RWPE2 (cell line): Measurements from ENCODE around the gene LRRC2.

Source experiments
- ATAC-seq: fragments of 200-7000 bp; cut with Tn5 transposase; 3 replicates; pipeline ENCODE4 v1.9.1; 2021; ENCODE audit warnings: low read depth
- DNase-seq: peaks from one replicate; pipeline ENCODE4 v3.0.0-alpha.2; 2020; ENCODE audit warnings: low spot score
- H3K27ac ChIP-seq: fragments of 450-650 bp; 2 replicates; pipeline ENCODE4 v1.5.1; 2017; ENCODE audit warnings: mild to moderate bottlenecking; ENCODE audit not compliant: poor library complexity, severe bottlenecking
- H3K27me3 ChIP-seq: fragments of 250-450 bp; sonication (Bioruptor Pico); 2 replicates; pipeline ENCODE4 v1.5.1; 2021; ENCODE audit warnings: mild to moderate bottlenecking, moderate library complexity; ENCODE audit not compliant: insufficient read depth, poor library complexity, severe bottlenecking
- H3K36me3 ChIP-seq: fragments of 250-450 bp; sonication (Bioruptor Pico); 2 replicates; pipeline ENCODE4 v1.5.1; 2020; ENCODE audit warnings: low read depth, mild to moderate bottlenecking, moderate library complexity
- H3K4me1 ChIP-seq: fragments of 250-450 bp; sonication (Bioruptor Pico); 2 replicates; pipeline ENCODE4 v1.5.1; 2021; ENCODE audit warnings: mild to moderate bottlenecking, moderate library complexity; ENCODE audit not compliant: insufficient read depth, poor library complexity, severe bottlenecking
- H3K4me3 ChIP-seq: fragments of 250-450 bp; sonication (Bioruptor Pico); 2 replicates; pipeline ENCODE4 v1.5.1; 2021; ENCODE audit warnings: mild to moderate bottlenecking, moderate library complexity; ENCODE audit not compliant: severe bottlenecking
- H3K9me3 ChIP-seq: fragments of 250-450 bp; sonication (Bioruptor Pico); 2 replicates; pipeline ENCODE4 v1.5.1; 2021; ENCODE audit warnings: mild to moderate bottlenecking, moderate library complexity; ENCODE audit not compliant: severe bottlenecking
- CTCF ChIP-seq: fragments of 450-650 bp; IDR thresholded peaks from one replicate; pipeline ENCODE4 v1.5.1; 2017; ENCODE audit warnings: mild to moderate bottlenecking, moderate library complexity; ENCODE audit not compliant: poor library complexity, severe bottlenecking

LRRC2 gene

GRCh38 chr3:46480491-46481195 is 85.5 kb downstream of the LRRC2 start:
- no peak for TF ChIP-seq CTCF

GRCh38 chr3:46479696-46480095 is 86.4 kb downstream of the LRRC2 start:
- DNase-seq (peak; percentile 4), ATAC-seq (no peak)
- H3K36me3 ChIP-seq: no peaks in the 10 kb centered on the region
- no peaks in the 10 kb centered on the region for H3K9me3 ChIP-seq
- TF ChIP-seq CTCF: no peak
- H3K27ac ChIP-seq: no peak overlapping the region
- H3K27me3 ChIP-seq: no peaks in the 10 kb centered on the region
- H3K4me1 ChIP-seq: no peaks in the 10 kb centered on the region
- no peak overlapping the region for H3K4me3 ChIP-seq

More at GRCh38 chr3:46480491-46481195, 85.5 kb downstream of the LRRC2 start:
- no peaks in the 10 kb centered on the region for H3K27me3 ChIP-seq
- H3K4me3 ChIP-seq: no peak overlapping the region
- H3K4me1 ChIP-seq: no peaks in the 10 kb centered on the region
- no peaks in the 10 kb centered on the region for H3K9me3 ChIP-seq
- no peaks in the 10 kb centered on the region for H3K36me3 ChIP-seq
- no peak for ATAC-seq
- no peak overlapping the region for H3K27ac ChIP-seq
- DNase-seq: no peak

GRCh38 chr3:46479021-46479420 is 87.1 kb downstream of the LRRC2 start:
- no peaks in the 10 kb centered on the region for H3K36me3 ChIP-seq
- H3K27ac ChIP-seq: no peak overlapping the region
- H3K4me3 ChIP-seq: no peak overlapping the region
- no peaks in the 10 kb centered on the region for H3K27me3 ChIP-seq
- ATAC-seq (no peak), DNase-seq (peak; percentile 7)
- TF ChIP-seq CTCF: no peak
- no peaks in the 10 kb centered on the region for H3K4me1 ChIP-seq
- H3K9me3 ChIP-seq: no peaks in the 10 kb centered on the region

GRCh38 chr3:46478341-46478740 is 87.8 kb downstream of the LRRC2 start:
- Histone ChIP-seq H3K27me3 (no peaks in the 10 kb centered on the region), H3K4me1 (no peaks in the 10 kb centered on the region), H3K27ac (no peak overlapping the region), H3K9me3 (no peaks in the 10 kb centered on the region), H3K4me3 (no peak overlapping the region), H3K36me3 (no peaks in the 10 kb centered on the region)
- no peak for ATAC-seq
- DNase-seq: peak; percentile 23
- TF ChIP-seq CTCF: no peak

- no peak for DNase-seq
- no peak for TF ChIP-seq CTCF
- no peaks in the 10 kb centered on the region for H3K4me1 ChIP-seq
These were observed 88.3 kb downstream of the LRRC2 start for GRCh38 chr3:46477756-46478155.

More at GRCh38 chr3:46477756-46478155, 88.3 kb downstream of the LRRC2 start:
- ATAC-seq: no peak
- Histone ChIP-seq H3K4me3 (no peak overlapping the region), H3K9me3 (no peaks in the 10 kb centered on the region), H3K27ac (no peak overlapping the region), H3K36me3 (no peaks in the 10 kb centered on the region), H3K27me3 (no peaks in the 10 kb centered on the region)
